ENCODE measurements around the gene PALM.
"Not testable (repeated sequence)": the region's sequence is repeated elsewhere in the genome, so short reads cannot be mapped to it uniquely, and the experiment has no call there.

The PALM gene

GRCh38 chr19:709196-709964 is 645 bp downstream of the PALM start:
- no peak for DNase-seq

GRCh38 chr19:709965-710571 is 1.3 kb downstream of the PALM start:
- no peak for DNase-seq

GRCh38 chr19:710767-711166 is 2.0 kb downstream of the PALM start:
- no peak for DNase-seq

- DNase-seq = no peak
Observed at GRCh38 chr19:711254-711653, 2.5 kb downstream of the PALM start.

GRCh38 chr19:715347-715746 is 6.6 kb downstream of the PALM start:
- no peak for DNase-seq

GRCh38 chr19:718251-718951 is 9.7 kb downstream of the PALM start:
- no peak for DNase-seq

- no peak for DNase-seq
Observed at GRCh38 chr19:718991-719512, 10.3 kb downstream of the PALM start.

- DNase-seq = no peak
Observed at GRCh38 chr19:719636-720344, 11.1 kb downstream of the PALM start.

- no peak for DNase-seq
Observed at GRCh38 chr19:720345-721160, 11.8 kb downstream of the PALM start.

- DNase-seq = no peak
Observed at GRCh38 chr19:722553-723101, 13.9 kb downstream of the PALM start.

- no peak for DNase-seq
Observed at GRCh38 chr19:723247-723646, 14.5 kb downstream of the PALM start.

GRCh38 chr19:723714-724113 is 15.0 kb downstream of the PALM start:
- no peak for DNase-seq

GRCh38 chr19:725461-726089 is 16.8 kb downstream of the PALM start:
- no peak for DNase-seq

GRCh38 chr19:726993-727956 is 18.5 kb downstream of the PALM start:
- DNase-seq = no peak

GRCh38 chr19:728011-728410 is 19.3 kb downstream of the PALM start:
- no peak for DNase-seq

GRCh38 chr19:729564-729963 is 20.8 kb downstream of the PALM start:
- DNase-seq = not testable (repeated sequence)

- DNase-seq = no peak
Observed at GRCh38 chr19:729965-730668, 21.4 kb downstream of the PALM start.

- no peak for DNase-seq
Observed at GRCh38 chr19:731000-731399, 22.3 kb downstream of the PALM start.
